ENCODE results near the gene DHX58.

DNA sequence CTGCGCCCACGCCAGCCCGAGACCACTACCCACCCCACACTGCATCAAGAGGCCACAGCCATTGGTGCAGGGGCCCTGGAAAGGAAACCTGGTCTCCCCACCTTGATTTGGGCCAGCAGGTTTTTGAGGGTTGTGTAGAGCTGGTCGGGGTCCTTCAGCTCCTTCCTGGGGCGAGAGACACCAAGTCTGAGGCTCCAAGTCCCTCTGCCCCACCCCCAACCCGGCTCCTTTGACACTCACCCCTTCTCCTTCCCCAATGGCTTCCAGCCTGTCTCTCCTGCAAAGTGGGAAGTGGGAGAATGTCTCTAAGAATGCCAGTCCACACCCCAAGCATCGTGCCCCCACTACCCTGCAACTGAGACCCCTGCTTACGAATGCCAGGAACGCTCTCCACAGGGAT lies 1.6 kb upstream of the DHX58 start:
- TF ChIP-seq NFIC (IDR thresholded peaks at IDR 0.05), result no peak
- TF ChIP-seq, protein P1, sequence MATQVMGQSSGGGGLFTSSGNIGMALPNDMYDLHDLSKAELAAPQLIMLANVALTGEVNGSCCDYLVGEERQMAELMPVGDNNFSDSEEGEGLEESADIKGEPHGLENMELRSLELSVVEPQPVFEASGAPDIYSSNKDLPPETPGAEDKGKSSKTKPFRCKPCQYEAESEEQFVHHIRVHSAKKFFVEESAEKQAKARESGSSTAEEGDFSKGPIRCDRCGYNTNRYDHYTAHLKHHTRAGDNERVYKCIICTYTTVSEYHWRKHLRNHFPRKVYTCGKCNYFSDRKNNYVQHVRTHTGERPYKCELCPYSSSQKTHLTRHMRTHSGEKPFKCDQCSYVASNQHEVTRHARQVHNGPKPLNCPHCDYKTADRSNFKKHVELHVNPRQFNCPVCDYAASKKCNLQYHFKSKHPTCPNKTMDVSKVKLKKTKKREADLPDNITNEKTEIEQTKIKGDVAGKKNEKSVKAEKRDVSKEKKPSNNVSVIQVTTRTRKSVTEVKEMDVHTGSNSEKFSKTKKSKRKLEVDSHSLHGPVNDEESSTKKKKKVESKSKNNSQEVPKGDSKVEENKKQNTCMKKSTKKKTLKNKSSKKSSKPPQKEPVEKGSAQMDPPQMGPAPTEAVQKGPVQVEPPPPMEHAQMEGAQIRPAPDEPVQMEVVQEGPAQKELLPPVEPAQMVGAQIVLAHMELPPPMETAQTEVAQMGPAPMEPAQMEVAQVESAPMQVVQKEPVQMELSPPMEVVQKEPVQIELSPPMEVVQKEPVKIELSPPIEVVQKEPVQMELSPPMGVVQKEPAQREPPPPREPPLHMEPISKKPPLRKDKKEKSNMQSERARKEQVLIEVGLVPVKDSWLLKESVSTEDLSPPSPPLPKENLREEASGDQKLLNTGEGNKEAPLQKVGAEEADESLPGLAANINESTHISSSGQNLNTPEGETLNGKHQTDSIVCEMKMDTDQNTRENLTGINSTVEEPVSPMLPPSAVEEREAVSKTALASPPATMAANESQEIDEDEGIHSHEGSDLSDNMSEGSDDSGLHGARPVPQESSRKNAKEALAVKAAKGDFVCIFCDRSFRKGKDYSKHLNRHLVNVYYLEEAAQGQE (IDR thresholded peaks at IDR 0.05; ENCODE audit: low read depth), result no peak
- no peak for TF ChIP-seq FOXM1 (IDR thresholded peaks at IDR 0.05; ENCODE audit: borderline replicate concordance, low read depth)
- TF ChIP-seq, protein P2, sequence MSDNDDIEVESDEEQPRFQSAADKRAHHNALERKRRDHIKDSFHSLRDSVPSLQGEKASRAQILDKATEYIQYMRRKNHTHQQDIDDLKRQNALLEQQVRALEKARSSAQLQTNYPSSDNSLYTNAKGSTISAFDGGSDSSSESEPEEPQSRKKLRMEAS (IDR thresholded peaks at IDR 0.05), result no peak
- no peak for TF ChIP-seq TEAD4 (IDR thresholded peaks at IDR 0.05)
- TF ChIP-seq CEBPB (IDR thresholded peaks at IDR 0.05), result no peak
